PC-9 (cell line): ENCODE data around the gene SND1. TPM values are rescaled to one million over a fixed set of nuclear protein-coding genes. Genes with fewer than 3 reads are reported as not detected.

Source experiments
- BruUV-seq: library from RNA; stranded (reverse); fragments of 400-500 nt; replicated peaks from 2 replicates; lab custom pipeline; 2021; lab: Mats Ljungman, UMichigan
- CTCF ChIA-PET: fragments of 300-600 bp; sonication (Branson Sonifier 250); formaldehyde crosslinking; loops from one replicate; lab custom pipeline; 2022; ENCODE audit warnings: antibody characterized with exemption; lab: Charles Lee
- POLR2A ChIA-PET: fragments of 300-600 bp; sonication (Branson Sonifier 250); formaldehyde crosslinking; loops from one replicate; lab custom pipeline; 2022; ENCODE audit warnings: antibody characterized with exemption; ENCODE audit not compliant: unreplicated experiment; lab: Charles Lee
- DNase-seq, 2 experiments: peaks; one replicate each; pipeline versions ENCODE4 v3.0.0 to v3.0.0-alpha.2; 2015 to 2022; ENCODE audit warnings: mixed read lengths in 1 of 2
- H2AFZ ChIP-seq: fragments of 200-600 bp; sonication (generic); 2 replicates; pipeline ENCODE4 v1.8.1; 2017; ENCODE audit warnings: antibody characterized with exemption
- H3F3A ChIP-seq: fragments of 200-600 bp; sonication (generic); 2 replicates; pipeline ENCODE4 v1.8.1; 2017; ENCODE audit warnings: antibody characterized with exemption, mild to moderate bottlenecking, low read depth; ENCODE audit not compliant: insufficient read depth
- H3K27ac ChIP-seq: fragments of 200-600 bp; sonication (generic); 2 replicates; pipeline ENCODE4 v1.6.1; 2016; ENCODE audit warnings: mixed run types
- H3K27me3 ChIP-seq: fragments of 200-600 bp; sonication (generic); 2 replicates; pipeline ENCODE4 v1.6.1; 2016; ENCODE audit warnings: low read depth, mixed run types; ENCODE audit not compliant: insufficient read depth
- H3K36me3 ChIP-seq: fragments of 200-600 bp; sonication (generic); 2 replicates; pipeline ENCODE4 v1.6.1; 2016; ENCODE audit warnings: low read depth, mixed run types
- H3K4me1 ChIP-seq: fragments of 200-600 bp; sonication (generic); replicated peaks from 2 replicates; pipeline ENCODE4 v1.6.1; 2016; ENCODE audit warnings: mixed run types; ENCODE audit not compliant: insufficient read depth
- H3K4me2 ChIP-seq: fragments of 200-600 bp; sonication (generic); 2 replicates; pipeline ENCODE4 v1.6.1; 2017; ENCODE audit warnings: mixed run types
- H3K4me3 ChIP-seq: fragments of 200-600 bp; sonication (generic); 2 replicates; pipeline ENCODE4 v1.6.1; 2016; ENCODE audit warnings: mixed run types
- H3K79me2 ChIP-seq: fragments of 200-600 bp; sonication (generic); 2 replicates; pipeline ENCODE4 v1.6.1; 2017; ENCODE audit warnings: low read depth, mixed run types
- H3K9me2 ChIP-seq: fragments of 200-600 bp; sonication (generic); 2 replicates; pipeline ENCODE4 v1.8.1; 2017; ENCODE audit warnings: mild to moderate bottlenecking; ENCODE audit not compliant: insufficient read depth
- H3K9me3 ChIP-seq: fragments of 200-600 bp; sonication (generic); 2 replicates; pipeline ENCODE4 v1.8.1; 2016; ENCODE audit warnings: low read depth; ENCODE audit not compliant: insufficient read depth
- H4K20me1 ChIP-seq: fragments of 200-600 bp; sonication (generic); 2 replicates; pipeline ENCODE4 v1.8.1; 2017; ENCODE audit not compliant: insufficient read depth
- CTCF ChIP-seq: fragments of 200-600 bp; sonication (generic); conservative IDR thresholded peaks from 2 replicates; pipeline ENCODE4 v1.6.1; 2017; ENCODE audit warnings: mixed run types, antibody characterized with exemption, mild to moderate bottlenecking, moderate library complexity
- EZH2 ChIP-seq: fragments of 200-600 bp; sonication (generic); IDR thresholded peaks from 2 replicates; pipeline ENCODE4 v1.8.0; 2017; ENCODE audit warnings: antibody characterized with exemption, low read depth
- intact Hi-C: fragments of 100-400 bp; cut with micrococcal nuclease; formaldehyde crosslinking; loops from one replicate; pipeline ENCODE4 v1.10.0; 2022; ENCODE audit not compliant: unreplicated experiment
- total RNA-seq: library from RNA; stranded (reverse); gene quantifications from 2 replicates; pipeline ENCODE4 v1.2.3, GENCODE V29; 2021

The SND1 gene
- total RNA-seq, 1 experiment from 2014 or later, result 273 TPM

DNA sequence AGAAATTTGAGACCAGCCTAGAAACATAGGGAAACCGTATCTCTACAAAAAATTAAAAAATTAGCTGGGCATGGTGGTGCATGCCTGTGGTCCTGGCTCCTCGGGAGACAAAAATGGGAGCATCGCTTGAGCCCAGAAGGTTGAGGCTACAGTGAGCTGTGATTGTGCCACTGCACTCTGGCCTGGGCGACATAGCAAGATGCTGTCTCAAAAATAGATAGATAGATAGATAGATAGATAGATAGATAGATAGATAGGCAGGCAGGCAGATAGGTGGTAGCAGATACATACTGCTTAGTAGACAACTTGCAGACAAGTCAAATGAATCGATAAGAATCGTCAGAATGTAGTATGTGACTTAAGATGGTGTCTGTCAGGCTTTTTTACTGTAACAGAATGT, 106.9 kb downstream of the SND1 start:
- H3K9me2 ChIP-seq, result no peaks in the 10 kb centered on the region
- H3F3A ChIP-seq, result no peaks in the 10 kb centered on the region
- no peak overlapping the region for H3K4me3 ChIP-seq
- H3K36me3 ChIP-seq, result no peaks in the 10 kb centered on the region
- H3K4me2 ChIP-seq, result no peak overlapping the region
- POLR2A ChIA-PET, result interaction anchor here (0.5 kb wide), 1 partner anchor 162 kb away, joined by 3 read pairs; no protein-coding TSS in a partner anchor
- BruUV-seq, result no TSS peak
- TF ChIP-seq CTCF (no peak), EZH2 (no peak)
- no peak for DNase-seq
- peaks cover 81% of the 10 kb centered on the region for H3K79me2 ChIP-seq
- H3K4me1 ChIP-seq, result no peaks in the 10 kb centered on the region
- CTCF ChIA-PET, result no interaction called here
- H3K9me3 ChIP-seq, result no peaks in the 10 kb centered on the region
- no peak overlapping the region for H2AFZ ChIP-seq
- H4K20me1 ChIP-seq, result peaks cover 57% of the 10 kb centered on the region
- intact Hi-C loops, result no loop called here
- H3K27me3 ChIP-seq, result no peaks in the 10 kb centered on the region
- no peak overlapping the region for H3K27ac ChIP-seq

DNA sequence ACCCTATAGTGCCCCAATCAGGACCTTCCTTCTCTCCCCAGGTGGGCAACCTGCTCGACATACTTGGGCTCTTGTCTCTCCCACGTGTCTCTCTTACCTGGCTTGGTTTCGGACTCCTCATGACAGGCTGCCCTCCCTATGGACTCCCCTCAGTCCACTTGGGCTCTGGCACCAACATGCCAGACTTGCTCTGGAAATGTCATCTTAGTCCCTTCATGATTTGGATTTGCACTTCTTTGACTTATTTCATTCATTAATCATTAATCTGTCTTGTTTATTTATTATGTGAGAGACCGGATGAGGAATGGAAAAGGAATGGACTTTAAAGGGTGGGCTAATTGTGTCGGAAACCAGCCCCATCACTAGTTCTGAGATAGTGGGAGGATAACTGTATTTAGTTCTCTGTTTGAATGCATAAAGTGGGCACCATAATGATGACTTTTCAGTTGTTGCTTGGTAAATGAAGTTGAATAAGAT, 108.0 kb downstream of the SND1 start:
- peaks cover 63% of the 10 kb centered on the region for H4K20me1 ChIP-seq

DNA sequence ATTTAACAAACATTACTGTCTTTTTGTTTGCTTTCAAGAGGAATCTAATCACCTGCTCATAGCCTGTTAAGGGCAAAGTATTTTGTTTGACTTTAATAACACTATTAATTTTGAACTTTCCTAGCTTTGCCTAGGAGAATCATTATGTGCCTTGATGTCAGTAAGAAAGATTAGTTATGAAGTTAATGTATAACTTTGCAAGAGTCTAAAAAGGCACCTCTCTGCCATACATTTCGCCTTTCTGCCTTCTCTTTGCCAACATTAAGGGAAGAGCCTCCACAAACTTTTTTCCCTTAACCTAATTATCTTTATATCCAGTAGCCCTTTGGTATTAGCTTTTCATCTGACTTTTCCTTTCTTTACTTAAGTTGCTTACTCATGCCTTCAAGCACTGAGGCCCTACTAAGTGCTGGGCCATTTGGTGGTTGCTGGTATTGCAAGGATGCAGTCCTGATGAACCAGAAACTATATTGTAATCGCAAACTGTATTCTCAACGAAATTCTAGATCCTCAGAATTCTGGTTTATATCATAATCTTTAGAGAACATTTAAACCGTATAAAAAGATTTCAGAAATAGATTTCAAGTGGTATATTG, 108.5 kb downstream of the SND1 start:
- no TSS peak for BruUV-seq
- H3K4me2 ChIP-seq, result no peak overlapping the region
- H3K4me3 ChIP-seq, result no peak overlapping the region
- intact Hi-C loops, result no loop called here
- H3K27ac ChIP-seq, result no peak overlapping the region
- TF ChIP-seq EZH2, result no peak
- TF ChIP-seq CTCF, result no peak
- no peaks in the 10 kb centered on the region for H3K27me3 ChIP-seq
- H3K4me1 ChIP-seq, result no peaks in the 10 kb centered on the region
- DNase-seq, result no peak
- H3K79me2 ChIP-seq, result peaks cover 78% of the 10 kb centered on the region
- ChIA-PET CTCF (no interaction called here), POLR2A (no interaction called here)
- H3K9me3 ChIP-seq, result no peaks in the 10 kb centered on the region
- H3F3A ChIP-seq, result no peaks in the 10 kb centered on the region
- H4K20me1 ChIP-seq, result peaks cover 63% of the 10 kb centered on the region
- H2AFZ ChIP-seq, result no peak overlapping the region
- H3K9me2 ChIP-seq, result no peaks in the 10 kb centered on the region
- H3K36me3 ChIP-seq, result 0 out of 2 replicates have a peak, but pooled peaks cover under 1% of the 10 kb centered on the region

More for the DNA sequence above, 108.0 kb downstream of the SND1 start:
- no peak overlapping the region for H3K4me3 ChIP-seq
- no peak for TF ChIP-seq EZH2
- no peak for TF ChIP-seq CTCF
- H3K79me2 ChIP-seq, result peaks cover 79% of the 10 kb centered on the region
- H3K9me2 ChIP-seq, result no peaks in the 10 kb centered on the region
- intact Hi-C loops, result no loop called here
- ChIA-PET CTCF (no interaction called here), POLR2A (no interaction called here)
- H3K4me2 ChIP-seq, result no peak overlapping the region
- no peaks in the 10 kb centered on the region for H3K9me3 ChIP-seq
- no peaks in the 10 kb centered on the region for H3K4me1 ChIP-seq
- BruUV-seq, result no TSS peak
- no peak for DNase-seq
- no peaks in the 10 kb centered on the region for H3F3A ChIP-seq
- H2AFZ ChIP-seq, result no peak overlapping the region
- no peaks in the 10 kb centered on the region for H3K27me3 ChIP-seq
- H3K27ac ChIP-seq, result no peak overlapping the region
- no peaks in the 10 kb centered on the region for H3K36me3 ChIP-seq
